ENCODE results near the gene DHX58. TPM values are rescaled to one million over a fixed set of nuclear protein-coding genes. Genes with fewer than 3 reads are reported as not detected.

The DHX58 gene
- polyA plus RNA-seq, 1 of the 3 experiments (the other 2 are of a cell fraction), result 1.2 TPM

GRCh38 chr17:42120770-42121769 lies 8.6 kb upstream of the DHX58 start, which contains the start of gene KAT2A:
TSS of gene KAT2A (minus strand) at chr17:42121367. CDS start at chr17:42121304, 63 bp downstream.
- Histone ChIP-seq H4K20me1 (ENCODE audit: insufficient read depth) (no peaks in the 10 kb centered on the region), H3K4me2 (peak within 1 kb of the TSS; percentile 80), H3K4me1 (ENCODE audit: control insufficient read depth in 1 of 2, insufficient read depth in 2 of 2, low read depth in 1 of 2, low read length in 1 of 2) (peaks cover 0 to 11% of the 10 kb centered on the region in 2 experiments; a peak in 1 of 4 replicates), H3K27me3 (ENCODE audit: insufficient read depth) (no peaks in the 10 kb centered on the region), H3F3A (replicated peaks; ENCODE audit: insufficient read depth) (peaks cover 3% of the 10 kb centered on the region), H3K36me3 (replicated peaks in 1 of 2; ENCODE audit: control insufficient read depth in 1 of 2, insufficient read depth in 2 of 2, low read length in 1 of 2) (peaks cover 14 to 36% of the 10 kb centered on the region in 2 experiments), H3K9me3 (no peaks in the 10 kb centered on the region), H3K4me3 (ENCODE audit: low read depth in 2 of 2, low read length in 1 of 2) (peak within 1 kb of the TSS; percentile 49 to 71), H3K9me2 (no peaks in the 10 kb centered on the region), H3K9ac (peak within 1 kb of the TSS; percentile 73), H3K27ac (ENCODE audit: low read depth in 2 of 2, low read length in 1 of 2) (peak within 1 kb of the TSS in 1 of 2 experiments; percentile 64; a peak in 2 of 4 replicates), H2AFZ (ENCODE audit: low read depth) (0 out of 2 replicates have a peak within 1 kb of the TSS, but pooled peaks have one; percentile 84), H3K79me2 (ENCODE audit: insufficient read depth) (no peaks in the 10 kb centered on the region)
- WGBS (ENCODE audit: low lambda C conversion rate), result 28% methylated on average over 21 of the region's 57 CpGs
- POLR2A ChIA-PET, result interaction anchor here (0.9 to 1.2 kb wide), 5 partner anchors 11 to 101 kb away, joined by 3 to 9 read pairs (median 3); partner anchors contain the start of gene NKIRAS2
- CTCF ChIA-PET, result interaction anchor here (0.7 to 29.9 kb wide), 17 partner anchors 10 to 282 kb away, joined by 3 to 496 read pairs (median 4); partner anchors contain the start of genes CNP, DNAJC7, KCNH4 and NKIRAS2
- peak; percentile 97 for DNase-seq
- TF ChIP-seq CHD2 (IDR thresholded peaks at IDR 0.05; ENCODE audit: low read length, partially characterized antibody) (peak; percentile 30), YY1 (IDR thresholded peaks at IDR 0.05; ENCODE audit: low read depth) (0 out of 2 replicates have a peak, but pooled peaks have one; percentile 58), SIN3A (IDR thresholded peaks at IDR 0.05; ENCODE audit: borderline replicate concordance, low read depth, low read length) (peak; percentile 70; the same call in 1 of the 2 replicates), MXI1 (IDR thresholded peaks at IDR 0.05; ENCODE audit: low read depth, low read length) (peak; percentile 75), RAD21 (IDR thresholded peaks at IDR 0.05; ENCODE audit: low read length) (no peak), RCOR1 (IDR thresholded peaks at IDR 0.05; ENCODE audit: low read length) (no peak), EP300 (IDR thresholded peaks at IDR 0.05; ENCODE audit: borderline replicate concordance in 1 of 2, low read depth in 1 of 2, low read length in 1 of 2) (no peak), GABPA (IDR thresholded peaks at IDR 0.05; ENCODE audit: low read depth) (no peak), RFX5 (IDR thresholded peaks at IDR 0.05; ENCODE audit: low read length) (no peak), RXRA (IDR thresholded peaks at IDR 0.05; ENCODE audit: borderline replicate concordance, low read depth) (no peak), ELF1 (IDR thresholded peaks at IDR 0.05) (no peak), FOXM1 (IDR thresholded peaks at IDR 0.05; ENCODE audit: low read depth) (no peak), POLR2AphosphoS5 (IDR thresholded peaks at IDR 0.05; ENCODE audit: low read depth, low read length) (peak; percentile 81), TCF12 (IDR thresholded peaks at IDR 0.05) (no peak), SMC3 (IDR thresholded peaks at IDR 0.05; ENCODE audit: low read depth, low read length) (no peak), PBX3 (IDR thresholded peaks at IDR 0.05) (no peak), TAF1 (IDR thresholded peaks at IDR 0.05; ENCODE audit: borderline replicate concordance, low read depth, low read length) (0 out of 2 replicates have a peak, but pooled peaks have one; percentile 55), USF2 (IDR thresholded peaks at IDR 0.05; ENCODE audit: borderline replicate concordance, low read depth, low read length) (no peak), EZH2phosphoT487 (IDR thresholded peaks at IDR 0.05; ENCODE audit: borderline replicate concordance, low read depth) (no peak), FOSL2 (IDR thresholded peaks at IDR 0.05; ENCODE audit: borderline replicate concordance, low read depth) (no peak), JUND (IDR thresholded peaks at IDR 0.05) (no peak), IRF3 (IDR thresholded peaks at IDR 0.05; ENCODE audit: low read depth, low read length) (no peak)
- TF ChIP-seq, protein P1, sequence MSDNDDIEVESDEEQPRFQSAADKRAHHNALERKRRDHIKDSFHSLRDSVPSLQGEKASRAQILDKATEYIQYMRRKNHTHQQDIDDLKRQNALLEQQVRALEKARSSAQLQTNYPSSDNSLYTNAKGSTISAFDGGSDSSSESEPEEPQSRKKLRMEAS (IDR thresholded peaks at IDR 0.05; ENCODE audit: low read depth), result peak; percentile 73; the same call in 1 of the 2 replicates
- TF ChIP-seq, protein P2, sequence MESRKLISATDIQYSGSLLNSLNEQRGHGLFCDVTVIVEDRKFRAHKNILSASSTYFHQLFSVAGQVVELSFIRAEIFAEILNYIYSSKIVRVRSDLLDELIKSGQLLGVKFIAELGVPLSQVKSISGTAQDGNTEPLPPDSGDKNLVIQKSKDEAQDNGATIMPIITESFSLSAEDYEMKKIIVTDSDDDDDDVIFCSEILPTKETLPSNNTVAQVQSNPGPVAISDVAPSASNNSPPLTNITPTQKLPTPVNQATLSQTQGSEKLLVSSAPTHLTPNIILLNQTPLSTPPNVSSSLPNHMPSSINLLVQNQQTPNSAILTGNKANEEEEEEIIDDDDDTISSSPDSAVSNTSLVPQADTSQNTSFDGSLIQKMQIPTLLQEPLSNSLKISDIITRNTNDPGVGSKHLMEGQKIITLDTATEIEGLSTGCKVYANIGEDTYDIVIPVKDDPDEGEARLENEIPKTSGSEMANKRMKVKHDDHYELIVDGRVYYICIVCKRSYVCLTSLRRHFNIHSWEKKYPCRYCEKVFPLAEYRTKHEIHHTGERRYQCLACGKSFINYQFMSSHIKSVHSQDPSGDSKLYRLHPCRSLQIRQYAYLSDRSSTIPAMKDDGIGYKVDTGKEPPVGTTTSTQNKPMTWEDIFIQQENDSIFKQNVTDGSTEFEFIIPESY (IDR thresholded peaks at IDR 0.05; ENCODE audit: borderline replicate concordance, low read depth), result no peak
- TF ChIP-seq, protein P3, sequence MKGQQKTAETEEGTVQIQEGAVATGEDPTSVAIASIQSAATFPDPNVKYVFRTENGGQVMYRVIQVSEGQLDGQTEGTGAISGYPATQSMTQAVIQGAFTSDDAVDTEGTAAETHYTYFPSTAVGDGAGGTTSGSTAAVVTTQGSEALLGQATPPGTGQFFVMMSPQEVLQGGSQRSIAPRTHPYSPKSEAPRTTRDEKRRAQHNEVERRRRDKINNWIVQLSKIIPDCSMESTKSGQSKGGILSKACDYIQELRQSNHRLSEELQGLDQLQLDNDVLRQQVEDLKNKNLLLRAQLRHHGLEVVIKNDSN (IDR thresholded peaks at IDR 0.05; ENCODE audit: borderline replicate concordance, low read depth), result no peak

Measured in SK-N-SH (cell line).